SU-DHL-6 (cell line): Measurements from ENCODE around the gene TBC1D10B.
A peak's percentile ranks its signal among the peaks of the same experiment; 100 is the strongest.

Experiments used
- H2AFZ ChIP-seq: fragments of 200-600 bp; sonication (generic); 2 replicates; pipeline ENCODE4 v1.6.1; 2014; ENCODE audit warnings: low read depth, mild to moderate bottlenecking, moderate library complexity, mixed read lengths, antibody characterized with exemption, low read length; ENCODE audit not compliant: severe bottlenecking
- H3F3A ChIP-seq: fragments of 200-600 bp; shearing (Covaris generic); 2 replicates; pipeline ENCODE4 v1.6.0; 2016; ENCODE audit warnings: antibody characterized with exemption, mild to moderate bottlenecking; ENCODE audit not compliant: insufficient read depth
- H3K27ac ChIP-seq: fragments of 200-600 bp; sonication (generic); 2 replicates; pipeline ENCODE4 v1.5.1; 2016; ENCODE audit warnings: low read depth, mild to moderate bottlenecking, low read length, moderate library complexity, mixed read lengths
- H3K27me3 ChIP-seq: fragments of 200-600 bp; sonication (generic), shearing (Covaris generic); 2 replicates; pipeline ENCODE4 v1.6.0; 2014; ENCODE audit warnings: mild to moderate bottlenecking, low read length
- H3K36me3 ChIP-seq: fragments of 200-600 bp; sonication (generic); 2 replicates; pipeline ENCODE4 v1.6.1; 2014; ENCODE audit warnings: mild to moderate bottlenecking, low read length, mixed read lengths
- H3K4me2 ChIP-seq: fragments of 300-600, 200-600 bp; shearing (Covaris generic), sonication (generic); 2 replicates; pipeline ENCODE4 v1.6.0; 2014; ENCODE audit warnings: low read length, low read depth, mild to moderate bottlenecking; ENCODE audit not compliant: poor library complexity, severe bottlenecking
- H3K4me3 ChIP-seq: fragments of 200-600 bp; sonication (generic); 2 replicates; pipeline ENCODE4 v1.5.1; 2014; ENCODE audit warnings: antibody characterized with exemption, low read length, mild to moderate bottlenecking, mixed read lengths; ENCODE audit not compliant: insufficient read depth, poor library complexity, severe bottlenecking
- H3K79me2 ChIP-seq: fragments of 200-600 bp; sonication (generic); 2 replicates; pipeline ENCODE4 v1.6.1; 2014; ENCODE audit warnings: mild to moderate bottlenecking, low read length, moderate library complexity; ENCODE audit not compliant: insufficient read depth
- H3K9ac ChIP-seq: fragments of 200-600 bp; sonication (generic); 2 replicates; pipeline ENCODE4 v1.7.0; 2014; ENCODE audit warnings: mild to moderate bottlenecking, low read length
- H3K9me2 ChIP-seq: fragments of 200-600 bp; sonication (generic); replicated peaks from 2 replicates; pipeline ENCODE4 v1.6.1; 2014; ENCODE audit warnings: low read length; ENCODE audit not compliant: insufficient read depth
- H3K9me3 ChIP-seq: fragments of 200-600 bp; sonication (generic); 2 replicates; pipeline ENCODE4 v1.6.1; 2014; ENCODE audit warnings: low read length, mixed read lengths; ENCODE audit not compliant: insufficient read depth
- H4K20me1 ChIP-seq: fragments of 200-600 bp; sonication (generic); 2 replicates; pipeline ENCODE4 v1.6.1; 2014; ENCODE audit warnings: low read depth, mild to moderate bottlenecking, antibody characterized with exemption, low read length, moderate library complexity, mixed read lengths
- EZH2phosphoT487 ChIP-seq: fragments of 200-600 bp; sonication (generic), shearing (Covaris generic); conservative IDR thresholded peaks from 2 replicates; pipeline ENCODE4 v1.6.1; 2018; ENCODE audit warnings: mild to moderate bottlenecking, antibody characterized with exemption, low read length, moderate library complexity, mixed read lengths
- TF ChIP-seq, protein P1 (sequence below): fragments of 200-600 bp; sonication (generic); IDR thresholded peaks from one replicate; pipeline ENCODE4 v1.5.1; 2017; ENCODE audit warnings: antibody characterized with exemption, mild to moderate bottlenecking, low read length, moderate library complexity; ENCODE audit not compliant: insufficient read depth, poor library complexity, severe bottlenecking

The TBC1D10B gene

DNA sequence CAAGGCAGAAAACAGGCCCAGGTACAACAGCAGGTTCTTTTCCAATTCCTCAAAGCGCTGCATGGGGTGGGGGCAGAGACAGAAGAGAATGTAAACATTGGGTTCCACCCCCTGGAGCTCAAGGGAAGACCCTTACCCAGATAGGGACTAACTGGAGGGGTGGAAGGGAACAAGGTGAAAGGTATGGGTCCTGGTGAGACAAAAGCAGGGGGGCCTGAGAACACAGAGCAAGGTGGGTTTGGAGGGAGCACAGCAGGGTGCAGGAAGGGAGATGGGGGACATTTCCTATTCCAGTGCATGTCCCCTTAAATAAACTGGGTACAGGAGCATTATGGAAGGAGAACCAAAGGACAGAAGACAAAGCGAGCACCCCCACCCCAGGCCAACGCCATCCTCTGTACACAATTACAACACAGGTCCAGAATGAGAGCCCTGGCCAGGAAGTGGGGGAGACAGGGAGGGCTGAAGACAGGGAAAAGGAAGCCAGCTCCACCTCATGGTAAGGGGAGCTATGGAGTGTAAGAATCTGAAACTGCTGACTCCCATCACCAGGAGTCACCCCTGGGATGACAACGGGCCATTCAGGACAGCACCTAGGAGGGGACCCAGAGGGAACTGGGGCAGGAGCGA lies 13.1 kb downstream of the TBC1D10B start:
- no peak overlapping the region for H3K4me3 ChIP-seq
- H3K9me2 ChIP-seq: no peaks in the 10 kb centered on the region
- TF ChIP-seq, protein P1, sequence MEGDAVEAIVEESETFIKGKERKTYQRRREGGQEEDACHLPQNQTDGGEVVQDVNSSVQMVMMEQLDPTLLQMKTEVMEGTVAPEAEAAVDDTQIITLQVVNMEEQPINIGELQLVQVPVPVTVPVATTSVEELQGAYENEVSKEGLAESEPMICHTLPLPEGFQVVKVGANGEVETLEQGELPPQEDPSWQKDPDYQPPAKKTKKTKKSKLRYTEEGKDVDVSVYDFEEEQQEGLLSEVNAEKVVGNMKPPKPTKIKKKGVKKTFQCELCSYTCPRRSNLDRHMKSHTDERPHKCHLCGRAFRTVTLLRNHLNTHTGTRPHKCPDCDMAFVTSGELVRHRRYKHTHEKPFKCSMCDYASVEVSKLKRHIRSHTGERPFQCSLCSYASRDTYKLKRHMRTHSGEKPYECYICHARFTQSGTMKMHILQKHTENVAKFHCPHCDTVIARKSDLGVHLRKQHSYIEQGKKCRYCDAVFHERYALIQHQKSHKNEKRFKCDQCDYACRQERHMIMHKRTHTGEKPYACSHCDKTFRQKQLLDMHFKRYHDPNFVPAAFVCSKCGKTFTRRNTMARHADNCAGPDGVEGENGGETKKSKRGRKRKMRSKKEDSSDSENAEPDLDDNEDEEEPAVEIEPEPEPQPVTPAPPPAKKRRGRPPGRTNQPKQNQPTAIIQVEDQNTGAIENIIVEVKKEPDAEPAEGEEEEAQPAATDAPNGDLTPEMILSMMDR: no peak
- TF ChIP-seq EZH2phosphoT487: no peak
- H3K79me2 ChIP-seq: peaks cover 27% of the 10 kb centered on the region
- H2AFZ ChIP-seq: no peak overlapping the region
- H3K36me3 ChIP-seq: peaks cover under 1% of the 10 kb centered on the region; the same call in 1 of the 2 replicates
- H3F3A ChIP-seq: peaks cover 19% of the 10 kb centered on the region
- H3K9me3 ChIP-seq: no peaks in the 10 kb centered on the region
- H3K27me3 ChIP-seq: no peaks in the 10 kb centered on the region
- H3K27ac ChIP-seq: 0 out of 2 replicates have a peak overlapping the region, but pooled peaks have one; percentile 72
- H3K4me2 ChIP-seq: no peak overlapping the region
- no peaks in the 10 kb centered on the region for H4K20me1 ChIP-seq
- H3K9ac ChIP-seq: no peak overlapping the region

DNA sequence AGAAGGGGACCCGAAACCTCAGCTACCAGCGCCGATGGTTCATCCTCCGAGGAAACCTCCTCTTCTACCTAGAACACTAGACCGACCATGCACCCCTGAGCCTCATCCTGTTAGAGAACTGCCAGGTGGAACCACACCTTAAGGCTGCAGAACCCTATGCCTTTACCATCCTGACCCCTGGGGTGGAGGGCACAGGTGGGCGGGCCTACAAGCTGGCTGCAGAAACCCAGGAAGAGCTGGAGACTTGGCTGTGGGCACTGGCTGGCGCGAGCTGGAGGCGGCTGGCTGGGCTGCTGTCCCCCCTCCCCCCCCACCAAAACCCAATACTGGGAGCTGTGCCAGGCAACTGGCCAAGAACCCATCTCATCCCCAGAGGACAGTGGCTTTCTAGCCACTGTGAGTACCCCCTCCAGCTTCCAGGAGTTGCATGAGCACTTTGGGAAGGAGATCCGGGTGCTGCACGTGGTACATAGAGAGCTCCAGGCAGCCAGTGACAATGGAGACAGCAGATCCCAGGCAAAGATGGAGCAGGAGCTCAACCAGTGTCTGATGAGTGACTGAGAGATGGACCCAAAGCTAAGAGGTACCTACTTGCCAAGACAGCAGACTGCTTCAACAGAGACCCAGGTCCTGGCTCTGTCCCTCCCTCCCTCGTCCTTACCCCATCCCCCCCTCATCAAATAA lies 13.8 kb downstream of the TBC1D10B start:
- Histone ChIP-seq H3K9me3 (no peaks in the 10 kb centered on the region), H3K9me2 (no peaks in the 10 kb centered on the region), H3K36me3 (no peaks in the 10 kb centered on the region), H3K9ac (peak overlapping the region; percentile 95; the same call in 1 of the 2 replicates), H3K27me3 (no peaks in the 10 kb centered on the region), H3K4me3 (no peak overlapping the region), H3F3A (peaks cover 25% of the 10 kb centered on the region), H3K27ac (peak overlapping the region; percentile 72), H2AFZ (no peak overlapping the region), H3K4me2 (peak overlapping the region; percentile 90), H3K79me2 (peaks cover 27% of the 10 kb centered on the region), H4K20me1 (no peaks in the 10 kb centered on the region)
- TF ChIP-seq, protein P1: no peak
- no peak for TF ChIP-seq EZH2phosphoT487

DNA sequence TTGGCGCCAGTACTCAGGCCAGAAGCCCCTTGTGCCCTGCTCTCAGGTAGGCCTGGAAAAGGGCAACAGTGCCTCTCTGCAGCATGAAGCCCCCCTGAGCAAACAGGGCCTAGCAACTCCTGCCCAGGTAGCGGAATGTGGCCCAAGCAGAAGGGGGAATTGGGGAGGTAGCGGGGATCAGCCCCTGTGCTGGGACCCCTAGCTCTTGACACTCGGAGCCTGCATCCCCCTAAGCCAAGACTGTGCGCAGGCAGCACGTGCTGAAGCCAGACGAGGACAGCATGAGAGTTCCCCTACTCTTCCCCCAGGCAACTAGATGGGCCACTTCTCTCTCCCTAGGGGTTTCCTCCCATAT lies 14.4 kb downstream of the TBC1D10B start:
- H3K4me2 ChIP-seq: peak overlapping the region; percentile 90
- H3K27me3 ChIP-seq: no peaks in the 10 kb centered on the region
- H3K79me2 ChIP-seq: peaks cover 23% of the 10 kb centered on the region
- H2AFZ ChIP-seq: no peak overlapping the region
- H3K36me3 ChIP-seq: no peaks in the 10 kb centered on the region
- peak overlapping the region; percentile 72 for H3K27ac ChIP-seq
- peak overlapping the region; percentile 95 for H3K9ac ChIP-seq
- peak overlapping the region; percentile 88 for H3K4me3 ChIP-seq
- no peaks in the 10 kb centered on the region for H4K20me1 ChIP-seq
- TF ChIP-seq, protein P1: no peak
- TF ChIP-seq EZH2phosphoT487: no peak
- peaks cover 32% of the 10 kb centered on the region for H3F3A ChIP-seq
- no peaks in the 10 kb centered on the region for H3K9me2 ChIP-seq
- no peaks in the 10 kb centered on the region for H3K9me3 ChIP-seq
